Tibial artery (tissue), 4 donors: ENCODE data around the gene ANKIB1.
"Not testable (repeated sequence)": the region's sequence is repeated elsewhere in the genome, so short reads cannot be mapped to it uniquely, and the experiment has no call there.

Experiments used
- DNase-seq, 2 donors: peaks; one replicate each; pipeline ENCODE4 v3.0.0-alpha.2; 2019
- H3K27ac ChIP-seq, 2 donors: fragments of 200-600 bp; sonication (generic) in 1 of 2; 1 replicate in 1 of 2; 2 replicates in 1 of 2; pipeline ENCODE4 v1.5.1; 2018 to 2019; ENCODE audit warnings: mild to moderate bottlenecking in 1 of 2
- H3K27me3 ChIP-seq, 2 donors: fragments of 200-600 bp; sonication (generic) in 1 of 2; one replicate each; pipeline versions ENCODE4 v1.5.1 to v1.6.0; 2016 to 2019
- H3K36me3 ChIP-seq, 3 donors: fragments of 200-600 bp; sonication (generic) in 2 of 3; one replicate each; pipeline ENCODE4 v1.5.1; 2016 to 2019; ENCODE audit warnings: mild to moderate bottlenecking in 2 of 3
- H3K4me1 ChIP-seq, 4 donors: fragments of 200-600 bp; sonication (generic) in 2 of 4; 1 replicate in 3 of 4; 2 replicates in 1 of 4; pipeline ENCODE4 v1.5.1; 2016 to 2019
- H3K4me3 ChIP-seq, 2 donors: fragments of 200-600 bp; sonication (generic) in 1 of 2; 1 replicate in 1 of 2; 2 replicates in 1 of 2; pipeline ENCODE4 v1.5.1; 2018 to 2019; ENCODE audit warnings: mild to moderate bottlenecking in 2 of 2
- H3K9me3 ChIP-seq, 3 donors: fragments of 200-600 bp; sonication (generic) in 1 of 3; one replicate each; pipeline ENCODE4 v1.5.1; 2016 to 2019
- CTCF ChIP-seq, 2 experiments: fragments of 200-600 bp in 1 of 2; fragments of 450-650 bp in 1 of 2; IDR thresholded peaks; one replicate each; pipeline ENCODE4 v1.5.1; 2017 to 2019; ENCODE audit warnings: antibody characterized with exemption in 2 of 2, mild to moderate bottlenecking in 1 of 2, moderate library complexity in 1 of 2
- intact Hi-C: fragments of 100-400 bp; cut with DNase I; formaldehyde crosslinking; loops from one replicate; pipeline ENCODE4 v1.15.0; 2023; ENCODE audit warnings: low total_unique reads

The ANKIB1 gene

GRCh38 chr7:92402920-92403759 lies 157.4 kb downstream of the ANKIB1 start:
- no peak overlapping the region for H3K27ac ChIP-seq
- no peaks in the 10 kb centered on the region for H3K27me3 ChIP-seq
- DNase-seq = no peak
- H3K36me3 ChIP-seq = peaks cover 23 to 33% (median 27%) of the 10 kb centered on the region in 3 donors
- no peak for TF ChIP-seq CTCF (IDR thresholded peaks at IDR 0.05)
- no peaks in the 10 kb centered on the region for H3K4me1 ChIP-seq
- intact Hi-C loops = no loop called here
- no peaks in the 10 kb centered on the region for H3K9me3 ChIP-seq
- H3K4me3 ChIP-seq = no peak overlapping the region

- no peak overlapping the region for H3K4me3 ChIP-seq
- no peak for TF ChIP-seq CTCF (IDR thresholded peaks at IDR 0.05)
- no peaks in the 10 kb centered on the region for H3K9me3 ChIP-seq
- H3K4me1 ChIP-seq = no peaks in the 10 kb centered on the region
- no peak overlapping the region for H3K27ac ChIP-seq
- no peak for DNase-seq
- H3K36me3 ChIP-seq = peaks cover 18 to 27% (median 21%) of the 10 kb centered on the region in 3 donors
- H3K27me3 ChIP-seq = no peaks in the 10 kb centered on the region
- intact Hi-C loops = no loop called here
Observed at GRCh38 chr7:92403760-92404074, 157.9 kb downstream of the ANKIB1 start.

GRCh38 chr7:92404170-92404614 lies 158.4 kb downstream of the ANKIB1 start:
- DNase-seq = no peak
- intact Hi-C loops = no loop called here
- Histone ChIP-seq H3K36me3 (peaks cover 16 to 23% (median 17%) of the 10 kb centered on the region in 3 donors), H3K4me3 (no peak overlapping the region), H3K4me1 (no peaks in the 10 kb centered on the region), H3K27ac (no peak overlapping the region), H3K27me3 (no peaks in the 10 kb centered on the region), H3K9me3 (no peaks in the 10 kb centered on the region)
- TF ChIP-seq CTCF (IDR thresholded peaks at IDR 0.05) = no peak

- no peak for TF ChIP-seq CTCF (IDR thresholded peaks at IDR 0.05)
- no peak for DNase-seq
Observed at GRCh38 chr7:92409357-92409756, 163.6 kb downstream of the ANKIB1 start.

GRCh38 chr7:92410162-92410561 lies 164.4 kb downstream of the ANKIB1 start:
- H3K36me3 ChIP-seq, H3K4me3 ChIP-seq, DNase-seq, H3K27me3 ChIP-seq, H3K27ac ChIP-seq, intact Hi-C loops, H3K4me1 ChIP-seq, H3K9me3 ChIP-seq: not testable (repeated sequence)

More at GRCh38 chr7:92409357-92409756, 163.6 kb downstream of the ANKIB1 start:
- Histone ChIP-seq H3K27ac (no peak overlapping the region), H3K27me3 (no peaks in the 10 kb centered on the region), H3K9me3 (no peaks in the 10 kb centered on the region), H3K4me1 (no peaks in the 10 kb centered on the region), H3K4me3 (no peak overlapping the region), H3K36me3 (no peaks in the 10 kb centered on the region)
- intact Hi-C loops = no loop called here

- Histone ChIP-seq H3K9me3 (no peaks in the 10 kb centered on the region), H3K27me3 (no peaks in the 10 kb centered on the region), H3K4me3 (no peak overlapping the region), H3K27ac (no peak overlapping the region), H3K36me3 (no peaks in the 10 kb centered on the region), H3K4me1 (no peaks in the 10 kb centered on the region)
- TF ChIP-seq CTCF (IDR thresholded peaks at IDR 0.05) = no peak
- DNase-seq = no peak
- intact Hi-C loops = no loop called here
Observed at GRCh38 chr7:92412745-92413144, 167.0 kb downstream of the ANKIB1 start.
